Motor neuron (in vitro differentiated cells): ENCODE results near the gene METAP1D. TPM values are rescaled to one million over a fixed set of nuclear protein-coding genes. Genes with fewer than 3 reads are reported as not detected.
"Not testable (repeated sequence)": the region's sequence is repeated elsewhere in the genome, so short reads cannot be mapped to it uniquely, and the experiment has no call there.

Source experiments
- ATAC-seq, 8 experiments: fragments of 200-7000 bp; cut with Tn5 transposase; replicated peaks in 6 of 8; 2 replicates each; pipeline ENCODE4 v1.8.0; 2021; ENCODE audit warnings: mild to moderate bottlenecking in 8 of 8, moderate library complexity in 8 of 8
- H3K27ac ChIP-seq, 2 donors: fragments of 250-450 bp; sonication (Bioruptor Pico); 2 replicates each; pipeline ENCODE4 v1.9.0; 2021; ENCODE audit warnings: antibody characterized with exemption in 2 of 2, mild to moderate bottlenecking in 2 of 2, moderate library complexity in 1 of 2
- H3K4me1 ChIP-seq, 2 donors: fragments of 250-450 bp; sonication (Bioruptor Pico); replicated peaks in 1 of 2; 2 replicates each; pipeline ENCODE4 v1.6.1; 2021; ENCODE audit warnings: antibody characterized with exemption in 2 of 2, mild to moderate bottlenecking in 2 of 2, moderate library complexity in 1 of 2
- H3K4me3 ChIP-seq, 5 donors: fragments of 250-450 bp; sonication (Bioruptor Pico); 2 replicates each; pipeline ENCODE4 v1.9.0; 2021; ENCODE audit warnings: antibody characterized with exemption in 5 of 5, mild to moderate bottlenecking in 5 of 5, moderate library complexity in 4 of 5
- WGBS, 10 experiments: fragments of 450-650 bp; shearing (Covaris generic); methylation state at CpG; one replicate each; pipeline ENCODE4 v1.0.0; 2022; 5-methylcytosine and 5-hydroxymethylcytosine counted together
- in situ Hi-C, 9 experiments: fragments of 400-800 bp; cut with MboI; loops; one replicate each; pipeline ENCODE4 v1.15.0; 2021; ENCODE audit warnings: low sequenced_read_pairs in 9 of 9, low pct_unique_long_range_greater_than_20kb in 2 of 9; ENCODE audit not compliant: unreplicated experiment in 9 of 9
- total RNA-seq, 8 experiments: library from RNA; unstranded; fragments of 300-600 nt; gene quantifications; 2 replicates each; pipeline versions ENCODE4 v1.2.3 to v1.2.4, GENCODE V29; 2022

METAP1D gene
- total RNA-seq, 8 experiments from 2014 or later: 2.5 to 44.9 (median 6.3) TPM

- H3K4me3 ChIP-seq, H3K4me1 ChIP-seq, ATAC-seq, H3K27ac ChIP-seq: not testable (repeated sequence)
- 86 to 100% (median 91%) methylated on average over 3 to 6 of the region's 6 CpGs; no CpG with 5 or more reads in 2 of the 10 experiments for WGBS, 10 experiments
- in situ Hi-C loops: loop anchor here in 5 of 9 experiments (25.0 kb wide), 5 partner anchors 177 to 552 kb away; no protein-coding TSS in a partner anchor
Measured at GRCh38 chr2:172114176-172114575, 114.4 kb downstream of the METAP1D start.

DNA sequence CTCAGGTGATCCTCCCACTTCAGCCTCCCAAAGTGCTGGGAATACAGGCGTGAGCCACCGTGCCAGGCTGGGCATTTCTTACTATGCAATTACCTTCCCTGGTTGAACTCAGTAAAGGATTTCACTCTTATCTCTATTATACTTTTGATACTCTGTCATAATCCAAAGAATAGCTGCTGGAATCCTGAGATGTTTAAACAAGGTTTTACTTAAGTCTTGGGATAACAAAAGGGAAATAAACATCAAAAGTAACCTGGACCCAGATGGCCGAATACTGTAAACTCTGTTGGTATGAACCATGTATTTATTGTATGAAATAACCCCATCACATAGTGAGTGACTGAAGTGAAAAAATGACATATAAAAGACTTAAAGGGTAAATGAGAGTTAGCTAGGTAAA, 114.8 kb downstream of the METAP1D start:
- Histone ChIP-seq H3K27ac (no peak overlapping the region), H3K4me1 (no peaks in the 10 kb centered on the region), H3K4me3 (no peak overlapping the region)
- in situ Hi-C loops: loop anchor here in 5 of 9 experiments (25.0 kb wide), 5 partner anchors 177 to 552 kb away; no protein-coding TSS in a partner anchor
- 34 to 100% (median 80%) methylated on average over 1 to 3 of the region's 3 CpGs; no CpG with 5 or more reads in 1 of the 10 experiments for WGBS, 10 experiments
- no peak for ATAC-seq

DNA sequence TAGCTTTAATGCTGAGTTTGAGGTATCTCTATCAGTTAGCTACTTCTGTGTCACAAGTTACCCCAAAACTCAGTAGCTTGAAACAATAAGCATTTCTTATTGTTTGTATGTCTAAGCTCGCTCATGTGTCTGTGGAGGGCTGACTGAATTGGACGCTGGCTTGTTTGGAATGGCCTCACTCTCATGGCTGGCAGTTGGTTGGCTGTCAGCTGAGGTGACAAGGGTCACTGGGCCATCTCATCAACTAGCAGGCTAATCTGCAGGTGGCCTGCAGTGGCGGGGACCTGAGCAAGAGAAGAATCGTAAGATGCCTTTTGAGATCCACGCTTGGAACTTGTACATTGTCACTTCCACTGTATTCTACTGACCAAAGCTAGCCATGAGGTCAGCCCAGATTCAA, 116.4 kb downstream of the METAP1D start:
- in situ Hi-C loops: loop anchor here in 5 of 9 experiments (25.0 kb wide), 5 partner anchors 179 to 554 kb away; no protein-coding TSS in a partner anchor

GRCh38 chr2:172119089-172119488, 119.3 kb downstream of the METAP1D start:
- no peak overlapping the region for H3K27ac ChIP-seq
- peak in 2 of 8 experiments; percentile 20 to 32 for ATAC-seq
- in situ Hi-C loops: loop anchor here in 5 of 9 experiments (25.0 kb wide), 5 partner anchors 182 to 557 kb away; no protein-coding TSS in a partner anchor
- no peak overlapping the region for H3K4me3 ChIP-seq
- H3K4me1 ChIP-seq: no peaks in the 10 kb centered on the region

More for the DNA sequence above, 116.4 kb downstream of the METAP1D start:
- no peak for ATAC-seq
- Histone ChIP-seq H3K4me3 (no peak overlapping the region), H3K4me1 (no peaks in the 10 kb centered on the region), H3K27ac (no peak overlapping the region)
- 0 to 100% (median 79%) methylated on average over 1 to 4 of the region's 5 CpGs; no CpG with 5 or more reads in 2 of the 10 experiments for WGBS, 10 experiments

- no peak overlapping the region for H3K27ac ChIP-seq
- no peaks in the 10 kb centered on the region for H3K4me1 ChIP-seq
- ATAC-seq: no peak
- in situ Hi-C loops: loop anchor here in 5 of 9 experiments (25.0 kb wide), 5 partner anchors 183 to 558 kb away; no protein-coding TSS in a partner anchor
- WGBS, 10 experiments: 0 to 94% (median 74%) methylated on average over 1 to 2 of the region's 2 CpGs; no CpG with 5 or more reads in 1 of the 10 experiments
- no peak overlapping the region for H3K4me3 ChIP-seq
Measured at GRCh38 chr2:172120118-172120517, 120.4 kb downstream of the METAP1D start.

- Histone ChIP-seq H3K27ac (no peak overlapping the region), H3K4me1 (no peaks in the 10 kb centered on the region), H3K4me3 (no peak overlapping the region)
- no peak for ATAC-seq
- in situ Hi-C loops: no loop called here
Measured at GRCh38 chr2:172128484-172128883, 128.7 kb downstream of the METAP1D start.

DNA sequence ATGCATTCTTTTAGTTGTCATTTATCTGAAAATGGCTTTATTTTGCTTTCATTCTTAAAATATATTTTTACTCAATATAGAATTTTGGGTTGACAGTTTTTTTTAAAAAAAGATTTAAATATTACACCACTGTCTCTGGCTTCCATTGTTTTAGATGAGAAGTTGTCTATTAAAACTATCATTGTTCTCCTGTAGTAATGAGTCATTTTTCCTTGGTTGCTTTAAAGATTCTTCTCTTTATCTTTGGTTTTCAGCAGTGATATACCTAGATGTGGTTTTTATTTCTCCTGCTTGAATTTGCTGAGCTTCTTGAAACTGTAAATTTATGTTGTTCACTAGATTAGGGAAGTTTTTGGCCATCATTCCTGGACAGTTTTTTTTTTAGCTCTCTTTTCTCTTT, 129.7 kb downstream of the METAP1D start:
- Histone ChIP-seq H3K4me1 (no peaks in the 10 kb centered on the region), H3K4me3 (no peak overlapping the region), H3K27ac (no peak overlapping the region)
- no peak for ATAC-seq
- in situ Hi-C loops: no loop called here

Other genes starting within 250 kb of the METAP1D start
- gene SLC25A12, start 105.7 kb upstream of the METAP1D start, total RNA-seq: 10 to 100 TPM; 13.3 to 45.1 (median 25.1) TPM
- 10 to 100 TPM; 22.8 to 92.1 (median 42.2) TPM for gene HAT1, start 77.5 kb upstream of the METAP1D start, total RNA-seq
- gene DLX1, start 85.6 kb downstream of the METAP1D start, total RNA-seq: 10 to 100 TPM in 1 of 8 experiments, 1 to 10 TPM in 2, under 1 TPM in 4, not detected in 1; 0.09 to 76.5 (median 0.54) TPM
- gene DLX2, start 102.9 kb downstream of the METAP1D start, total RNA-seq: 10 to 100 TPM in 1 of 8 experiments, 1 to 10 TPM in 1, under 1 TPM in 6; 0.05 to 19.2 (median 0.32) TPM